HL-60 (cell line): ENCODE data around the gene PTRHD1.

Source experiments
- GABPA ChIP-seq: IDR thresholded peaks from 2 replicates; pipeline ENCODE4 v1.6.1; 2012; ENCODE audit warnings: low read depth
- POLR2AphosphoS5 ChIP-seq: IDR thresholded peaks from 2 replicates; pipeline ENCODE4 v1.6.1; 2012; ENCODE audit warnings: low read depth
- SPI1 ChIP-seq: IDR thresholded peaks from 2 replicates; pipeline ENCODE4 v1.6.1; 2012; ENCODE audit warnings: low read depth, mild to moderate bottlenecking, borderline replicate concordance
- TF ChIP-seq, protein P1 (sequence below): IDR thresholded peaks from one replicate; pipeline ENCODE4 v1.5.1; 2011; ENCODE audit warnings: low read length, control low read depth, inconsistent platforms; ENCODE audit not compliant: insufficient read depth
- TF ChIP-seq, protein P2 (sequence below): IDR thresholded peaks from 2 replicates; pipeline ENCODE4 v1.6.1; 2012; ENCODE audit warnings: low read depth; ENCODE audit not compliant: insufficient replicate concordance

DNA sequence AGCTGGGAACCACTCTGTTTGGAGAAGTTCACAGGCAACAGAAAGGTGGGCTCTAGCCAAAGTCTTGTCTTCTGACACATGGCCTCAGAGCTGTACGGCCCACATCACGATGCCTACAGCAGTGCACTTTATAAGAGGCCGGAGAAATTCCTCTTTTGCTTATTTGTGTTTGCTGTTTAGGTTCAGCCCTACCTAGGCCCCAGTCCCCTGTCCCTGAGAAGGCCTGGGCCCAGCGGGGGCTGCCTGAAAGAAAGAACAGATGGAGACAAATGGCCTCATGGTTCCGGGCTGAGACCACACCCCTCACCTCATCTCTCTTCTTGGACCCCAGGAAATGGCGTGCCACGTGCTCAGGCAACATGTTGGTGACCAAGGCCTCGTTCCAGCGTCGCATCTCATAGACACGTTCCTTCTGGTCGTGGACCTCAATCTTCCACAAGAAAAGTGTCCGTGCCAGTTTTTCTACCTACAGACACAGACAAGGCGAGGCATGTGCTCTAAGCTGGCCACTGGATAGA lies 30.9 kb upstream of the PTRHD1 start:
- TF ChIP-seq, protein P1, sequence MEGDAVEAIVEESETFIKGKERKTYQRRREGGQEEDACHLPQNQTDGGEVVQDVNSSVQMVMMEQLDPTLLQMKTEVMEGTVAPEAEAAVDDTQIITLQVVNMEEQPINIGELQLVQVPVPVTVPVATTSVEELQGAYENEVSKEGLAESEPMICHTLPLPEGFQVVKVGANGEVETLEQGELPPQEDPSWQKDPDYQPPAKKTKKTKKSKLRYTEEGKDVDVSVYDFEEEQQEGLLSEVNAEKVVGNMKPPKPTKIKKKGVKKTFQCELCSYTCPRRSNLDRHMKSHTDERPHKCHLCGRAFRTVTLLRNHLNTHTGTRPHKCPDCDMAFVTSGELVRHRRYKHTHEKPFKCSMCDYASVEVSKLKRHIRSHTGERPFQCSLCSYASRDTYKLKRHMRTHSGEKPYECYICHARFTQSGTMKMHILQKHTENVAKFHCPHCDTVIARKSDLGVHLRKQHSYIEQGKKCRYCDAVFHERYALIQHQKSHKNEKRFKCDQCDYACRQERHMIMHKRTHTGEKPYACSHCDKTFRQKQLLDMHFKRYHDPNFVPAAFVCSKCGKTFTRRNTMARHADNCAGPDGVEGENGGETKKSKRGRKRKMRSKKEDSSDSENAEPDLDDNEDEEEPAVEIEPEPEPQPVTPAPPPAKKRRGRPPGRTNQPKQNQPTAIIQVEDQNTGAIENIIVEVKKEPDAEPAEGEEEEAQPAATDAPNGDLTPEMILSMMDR = no peak
- no peak for TF ChIP-seq POLR2AphosphoS5
- TF ChIP-seq, protein P2, sequence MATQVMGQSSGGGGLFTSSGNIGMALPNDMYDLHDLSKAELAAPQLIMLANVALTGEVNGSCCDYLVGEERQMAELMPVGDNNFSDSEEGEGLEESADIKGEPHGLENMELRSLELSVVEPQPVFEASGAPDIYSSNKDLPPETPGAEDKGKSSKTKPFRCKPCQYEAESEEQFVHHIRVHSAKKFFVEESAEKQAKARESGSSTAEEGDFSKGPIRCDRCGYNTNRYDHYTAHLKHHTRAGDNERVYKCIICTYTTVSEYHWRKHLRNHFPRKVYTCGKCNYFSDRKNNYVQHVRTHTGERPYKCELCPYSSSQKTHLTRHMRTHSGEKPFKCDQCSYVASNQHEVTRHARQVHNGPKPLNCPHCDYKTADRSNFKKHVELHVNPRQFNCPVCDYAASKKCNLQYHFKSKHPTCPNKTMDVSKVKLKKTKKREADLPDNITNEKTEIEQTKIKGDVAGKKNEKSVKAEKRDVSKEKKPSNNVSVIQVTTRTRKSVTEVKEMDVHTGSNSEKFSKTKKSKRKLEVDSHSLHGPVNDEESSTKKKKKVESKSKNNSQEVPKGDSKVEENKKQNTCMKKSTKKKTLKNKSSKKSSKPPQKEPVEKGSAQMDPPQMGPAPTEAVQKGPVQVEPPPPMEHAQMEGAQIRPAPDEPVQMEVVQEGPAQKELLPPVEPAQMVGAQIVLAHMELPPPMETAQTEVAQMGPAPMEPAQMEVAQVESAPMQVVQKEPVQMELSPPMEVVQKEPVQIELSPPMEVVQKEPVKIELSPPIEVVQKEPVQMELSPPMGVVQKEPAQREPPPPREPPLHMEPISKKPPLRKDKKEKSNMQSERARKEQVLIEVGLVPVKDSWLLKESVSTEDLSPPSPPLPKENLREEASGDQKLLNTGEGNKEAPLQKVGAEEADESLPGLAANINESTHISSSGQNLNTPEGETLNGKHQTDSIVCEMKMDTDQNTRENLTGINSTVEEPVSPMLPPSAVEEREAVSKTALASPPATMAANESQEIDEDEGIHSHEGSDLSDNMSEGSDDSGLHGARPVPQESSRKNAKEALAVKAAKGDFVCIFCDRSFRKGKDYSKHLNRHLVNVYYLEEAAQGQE = no peak
- TF ChIP-seq GABPA = no peak
- no peak for TF ChIP-seq SPI1
